Fibroblast of skin of abdomen (primary cell): Measurements from ENCODE around the gene PDE3A.
"Not testable (repeated sequence)": the region's sequence is repeated elsewhere in the genome, so short reads cannot be mapped to it uniquely, and the experiment has no call there.

Experiments used
- DNase-seq: peaks from one replicate; pipeline ENCODE4 v3.0.0-alpha.2; 2013

The PDE3A gene

GRCh38 chr12:20374795-20375194, 6.5 kb downstream of the PDE3A start:
- DNase-seq = no peak

DNA sequence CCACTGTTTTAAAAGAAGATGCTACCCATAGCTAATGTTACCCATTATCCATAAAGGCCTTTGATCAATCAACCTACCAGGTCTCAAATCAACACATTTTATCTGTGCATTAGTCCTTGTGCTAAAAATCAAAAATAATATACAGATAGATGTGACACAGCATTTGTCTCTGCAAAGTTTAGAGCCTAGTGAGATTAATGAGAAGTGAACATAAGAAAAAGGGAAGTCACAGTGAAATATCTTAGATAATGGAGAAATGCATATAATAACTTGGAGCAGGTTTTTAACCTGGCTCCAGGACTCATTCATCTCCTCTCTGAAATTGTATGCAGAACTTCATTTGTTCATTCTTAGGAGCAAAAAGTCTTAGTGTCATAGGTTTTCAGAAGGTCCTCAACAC, 7.2 kb downstream of the PDE3A start:
- no peak for DNase-seq

GRCh38 chr12:20376984-20377383, 8.6 kb downstream of the PDE3A start:
- peak; percentile 29 for DNase-seq

- no peak for DNase-seq
Observed at GRCh38 chr12:20377750-20378149, 9.4 kb downstream of the PDE3A start.

DNA sequence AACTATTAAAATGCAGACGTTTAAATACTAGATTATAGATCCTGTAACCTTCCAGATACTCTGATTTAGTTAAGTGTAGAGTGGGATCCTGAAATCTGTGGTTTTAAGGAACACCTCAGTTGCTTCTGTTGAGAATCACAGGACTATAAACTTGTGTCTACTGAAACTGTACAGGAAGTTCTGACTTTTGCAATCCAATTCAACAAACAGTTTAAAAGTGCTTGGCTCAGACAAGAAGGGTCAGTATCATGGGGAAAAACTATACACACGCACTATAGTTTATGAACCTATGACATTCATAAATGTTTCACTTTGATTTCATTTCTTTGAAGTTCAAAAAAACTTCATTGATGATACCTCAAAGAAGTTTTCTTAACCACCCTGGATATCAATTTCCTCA, 13.8 kb downstream of the PDE3A start:
- DNase-seq = no peak

DNA sequence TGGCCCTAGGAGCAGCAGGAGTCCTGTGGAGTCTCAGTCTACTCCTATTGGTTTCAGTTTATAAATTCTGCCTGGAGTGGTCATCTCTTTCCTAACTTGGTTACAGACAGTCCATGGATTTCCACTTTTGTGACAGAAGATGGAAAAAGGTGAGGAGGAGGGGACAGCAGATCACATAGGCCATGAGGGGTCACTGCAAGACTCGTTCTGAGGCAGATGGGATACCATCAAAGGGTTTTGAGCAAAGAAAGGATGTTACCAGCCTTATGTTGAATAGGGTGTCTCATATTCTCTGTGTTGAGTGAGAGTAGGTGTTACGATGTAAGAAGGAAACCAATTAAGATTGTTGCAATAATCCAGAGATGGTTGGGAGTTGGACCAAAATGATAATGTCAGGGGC, 15.3 kb downstream of the PDE3A start:
- DNase-seq = no peak

GRCh38 chr12:20384836-20385235, 16.5 kb downstream of the PDE3A start:
- not testable (repeated sequence) for DNase-seq

GRCh38 chr12:20390846-20391245, 22.5 kb downstream of the PDE3A start:
- DNase-seq = no peak

GRCh38 chr12:20392339-20392738, 24.0 kb downstream of the PDE3A start:
- DNase-seq = no peak

DNA sequence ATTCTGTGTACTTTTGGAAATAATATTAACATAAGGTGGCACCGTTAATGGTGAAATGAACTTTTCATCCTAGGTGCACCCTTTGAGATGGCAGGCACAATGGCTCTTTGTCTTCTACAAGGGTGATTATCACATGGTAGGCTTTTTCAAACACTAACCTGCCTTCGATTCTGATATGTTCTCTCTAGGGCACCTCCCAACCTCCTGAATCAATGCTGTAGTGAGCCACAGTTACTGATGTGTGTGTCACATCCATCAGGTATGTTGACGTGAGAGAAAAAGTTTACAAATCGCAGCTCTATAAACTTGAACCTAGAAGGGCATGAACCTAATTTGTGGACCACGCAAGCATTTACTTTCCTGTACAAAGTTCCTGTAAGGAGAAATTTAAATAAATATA, 25.4 kb downstream of the PDE3A start:
- no peak for DNase-seq

DNA sequence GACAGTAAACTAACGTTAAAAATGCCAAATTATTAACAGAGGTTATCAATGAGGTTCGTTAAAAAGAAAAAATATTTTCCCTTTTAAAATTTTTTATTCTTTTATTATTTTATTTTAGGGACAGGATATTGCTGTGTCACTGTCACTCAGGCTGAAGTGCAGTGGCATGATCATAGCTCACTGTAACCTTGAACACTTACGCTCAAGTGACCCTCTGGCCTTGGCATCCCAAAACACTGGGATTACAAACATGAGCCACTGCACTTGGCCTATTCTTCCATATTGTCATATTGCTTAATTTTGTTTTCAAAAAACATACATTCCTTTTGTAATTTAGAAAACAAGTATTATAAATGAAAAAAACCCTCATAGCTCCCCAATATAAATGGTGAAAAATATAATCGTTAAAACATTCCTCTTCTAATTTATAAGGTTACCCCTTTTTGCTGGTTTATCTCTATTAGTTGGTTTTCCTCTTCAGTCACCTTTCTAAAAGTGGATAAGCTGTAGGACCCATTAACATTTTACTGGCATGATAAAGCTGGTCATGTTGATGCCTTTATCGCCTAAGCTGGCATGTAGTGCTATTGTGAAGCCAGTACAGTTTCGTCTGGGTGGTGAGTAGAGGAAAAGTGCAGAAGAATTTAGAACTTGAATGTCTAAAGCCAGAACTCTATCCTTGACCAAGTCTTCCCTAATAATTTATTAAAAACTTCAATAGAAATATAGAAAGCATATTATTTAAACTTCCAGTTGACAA, 27.6 kb downstream of the PDE3A start:
- DNase-seq = no peak

DNA sequence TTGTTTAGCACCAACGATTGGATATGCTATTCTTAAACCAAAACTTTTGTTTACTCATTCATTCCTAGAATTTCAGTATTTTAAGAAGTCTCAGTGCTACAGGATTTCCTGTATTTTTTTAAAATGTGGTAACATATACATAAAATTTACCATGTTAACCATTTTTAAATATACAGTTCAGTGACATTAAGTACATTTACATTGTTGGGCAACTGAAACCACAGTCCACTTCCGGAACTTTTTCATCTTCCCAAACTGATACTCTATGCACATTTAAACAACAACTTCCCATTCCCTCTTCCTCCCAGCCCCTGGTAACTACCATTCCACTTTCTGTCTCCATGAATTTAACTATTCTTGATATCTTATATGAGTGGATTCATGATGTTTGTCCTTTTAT, 30.3 kb downstream of the PDE3A start:
- DNase-seq = no peak

DNA sequence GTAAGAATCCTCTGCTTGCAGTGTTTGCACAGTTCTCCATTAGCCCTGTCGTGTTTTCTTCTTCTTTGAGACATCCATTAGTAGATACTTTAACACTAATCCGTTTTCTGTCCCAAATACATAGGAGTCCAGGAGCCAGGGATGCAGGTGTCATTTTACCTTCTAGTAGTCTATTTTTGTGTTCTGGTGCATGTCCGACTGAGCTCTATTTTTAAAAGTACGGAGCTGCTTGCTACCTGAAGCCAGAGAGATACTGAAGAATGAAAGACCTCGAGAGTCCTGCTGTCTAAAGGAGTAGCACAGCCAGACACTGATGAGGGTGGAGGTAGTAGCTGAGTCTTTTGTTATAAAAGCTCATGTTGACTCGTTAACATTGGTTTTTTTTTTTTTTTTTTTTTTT, 31.7 kb downstream of the PDE3A start:
- no peak for DNase-seq

DNA sequence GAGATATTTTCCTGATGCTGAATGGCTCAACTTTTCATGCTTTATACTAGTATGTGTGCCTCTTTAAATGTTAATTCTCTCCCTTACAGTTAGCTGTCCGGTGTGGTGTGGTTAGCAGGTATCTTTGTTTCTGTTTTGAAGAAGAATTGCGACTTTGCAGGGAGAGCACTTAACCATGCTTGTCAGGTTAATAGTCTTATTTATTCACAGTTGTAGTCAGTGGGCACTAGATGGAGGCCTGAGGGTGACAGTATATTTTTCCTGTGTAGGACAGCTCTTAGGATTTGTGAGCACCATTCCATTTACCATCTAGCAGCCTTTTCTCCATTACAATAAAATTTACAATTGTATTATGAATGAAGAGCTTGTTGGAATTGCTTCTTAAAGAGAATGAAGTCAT, 34.9 kb downstream of the PDE3A start:
- no peak for DNase-seq

- DNase-seq = peak; percentile 49
Observed at GRCh38 chr12:20404576-20405346, 36.4 kb downstream of the PDE3A start.

GRCh38 chr12:20409607-20410377, 41.5 kb downstream of the PDE3A start:
- peak; percentile 42 for DNase-seq

GRCh38 chr12:20410734-20411133, 42.4 kb downstream of the PDE3A start:
- no peak for DNase-seq

- no peak for DNase-seq
Observed at GRCh38 chr12:20411345-20411744, 43.0 kb downstream of the PDE3A start.

- DNase-seq = peak; percentile 31
Observed at GRCh38 chr12:20415028-20415427, 46.7 kb downstream of the PDE3A start.

- no peak for DNase-seq
Observed at GRCh38 chr12:20415641-20416040, 47.3 kb downstream of the PDE3A start.

DNA sequence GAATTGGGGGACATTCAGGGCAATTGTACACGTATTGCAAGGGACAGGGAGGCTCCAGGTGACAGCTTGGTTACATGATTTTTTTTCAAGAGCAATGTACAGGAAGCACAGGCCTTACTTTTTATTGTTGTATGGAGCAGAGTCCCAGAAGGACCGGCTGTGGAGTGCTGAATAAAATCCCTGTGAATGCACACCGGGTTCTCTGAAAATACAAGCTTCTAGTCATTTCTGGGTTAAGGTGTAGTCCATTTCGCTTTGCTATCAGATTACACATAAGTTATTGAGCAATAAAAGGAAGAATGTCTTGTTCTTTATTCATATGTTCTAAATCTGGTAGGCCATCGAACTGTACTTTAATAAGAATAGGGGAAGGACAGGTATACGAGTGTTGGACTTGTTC, 52.2 kb downstream of the PDE3A start:
- DNase-seq = no peak

- DNase-seq = no peak
Observed at GRCh38 chr12:20421421-20421820, 53.1 kb downstream of the PDE3A start.

DNA sequence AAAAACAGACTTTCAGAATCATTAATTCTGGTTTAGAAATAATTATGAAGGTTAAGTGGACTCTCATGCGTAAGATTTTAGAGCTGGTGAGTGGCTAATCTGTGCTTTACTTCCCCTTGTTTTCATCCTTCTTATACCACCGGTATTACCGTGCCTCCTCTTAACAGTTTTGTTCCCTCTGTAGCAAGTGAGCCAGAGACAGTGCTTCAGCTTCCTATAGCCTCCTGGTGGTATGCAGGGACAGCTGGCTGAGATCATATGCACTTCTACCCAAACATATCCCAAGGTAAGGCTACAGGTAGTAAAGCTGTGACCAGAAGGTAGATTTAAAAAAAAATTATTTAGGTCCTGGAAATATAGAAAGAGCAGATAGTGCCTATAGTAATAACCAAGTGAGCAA, 55.2 kb downstream of the PDE3A start:
- DNase-seq = no peak
